Nephron (organoid): ENCODE measurements around the gene LRRC56.

Source experiments
- H3K27ac Mint-ChIP-seq, 3 experiments: 2 replicates each; pipeline ENCODE4 v1.8.0; 2020; ENCODE audit warnings: mixed read lengths in 3 of 3, mild to moderate bottlenecking in 2 of 3, moderate library complexity in 1 of 3
- H3K27me3 Mint-ChIP-seq: 2 replicates; pipeline ENCODE4 v1.8.0; 2021; ENCODE audit warnings: low read depth, mild to moderate bottlenecking, moderate library complexity, mixed read lengths
- H3K36me3 Mint-ChIP-seq: 2 replicates; pipeline ENCODE4 v1.8.0; 2020; ENCODE audit warnings: low read depth, mixed read lengths
- H3K4me1 Mint-ChIP-seq: 2 replicates; pipeline ENCODE4 v1.8.0; 2020; ENCODE audit warnings: mixed read lengths
- H3K4me3 Mint-ChIP-seq, 3 experiments: 2 replicates each; pipeline ENCODE4 v1.8.0; 2020; ENCODE audit warnings: mild to moderate bottlenecking in 3 of 3, mixed read lengths in 3 of 3, moderate library complexity in 2 of 3
- H3K9me3 Mint-ChIP-seq: 2 replicates; pipeline ENCODE4 v1.8.0; 2020; ENCODE audit warnings: mixed read lengths
- CTCF ChIP-seq, 3 experiments: fragments of 200-600 bp; sonication (generic); IDR thresholded peaks; one replicate each; pipeline ENCODE4 v1.5.0; 2021; ENCODE audit warnings: antibody characterized with exemption in 3 of 3; ENCODE audit not compliant: unreplicated experiment in 3 of 3

LRRC56 gene

GRCh38 chr11:574632-575312 lies 37.4 kb downstream of the LRRC56 start:
- Mint-ChIP-seq H3K27me3 (peaks cover 22% of the 10 kb centered on the region), H3K36me3 (no peaks in the 10 kb centered on the region), H3K4me1 (peaks cover 25% of the 10 kb centered on the region), H3K9me3 (no peaks in the 10 kb centered on the region), H3K27ac (peak overlapping the region; percentile 83 to 92 (median 90)), H3K4me3 (peak overlapping the region; percentile 82 to 92 (median 87))
- no peak for TF ChIP-seq CTCF (IDR thresholded peaks at IDR 0.05; ENCODE audit: unreplicated experiment in 3 of 3)

GRCh38 chr11:575313-575995 lies 38.1 kb downstream of the LRRC56 start:
- peak overlapping the region; percentile 83 to 92 (median 90) for H3K27ac Mint-ChIP-seq
- no peaks in the 10 kb centered on the region for H3K9me3 Mint-ChIP-seq
- H3K4me3 Mint-ChIP-seq, result peak overlapping the region; percentile 82 to 92 (median 87)
- TF ChIP-seq CTCF (IDR thresholded peaks at IDR 0.05; ENCODE audit: unreplicated experiment in 3 of 3), result no peak
- H3K36me3 Mint-ChIP-seq, result no peaks in the 10 kb centered on the region
- H3K27me3 Mint-ChIP-seq, result peaks cover 22% of the 10 kb centered on the region
- peaks cover 25% of the 10 kb centered on the region for H3K4me1 Mint-ChIP-seq

- no peak for TF ChIP-seq CTCF (IDR thresholded peaks at IDR 0.05; ENCODE audit: unreplicated experiment in 3 of 3)
- Mint-ChIP-seq H3K4me3 (peak within 1 kb of the TSS; percentile 89 to 94 (median 92)), H3K27me3 (peaks cover 22% of the 10 kb centered on the region), H3K27ac (peak within 1 kb of the TSS; percentile 97 to 99 (median 98)), H3K36me3 (peaks cover 2% of the 10 kb centered on the region), H3K9me3 (no peaks in the 10 kb centered on the region), H3K4me1 (peaks cover 28% of the 10 kb centered on the region)
These were observed 38.9 kb downstream of the LRRC56 start, which contains the start of gene PHRF1 for GRCh38 chr11:575996-576768. TSS of gene PHRF1 (plus strand) at chr11:576470. CDS start at chr11:581513, 5,043 bp downstream.

GRCh38 chr11:576811-577610 lies 39.7 kb downstream of the LRRC56 start:
- TF ChIP-seq CTCF (IDR thresholded peaks at IDR 0.05; ENCODE audit: unreplicated experiment in 3 of 3), result no peak
- Mint-ChIP-seq H3K9me3 (no peaks in the 10 kb centered on the region), H3K27me3 (peaks cover 22% of the 10 kb centered on the region), H3K36me3 (peaks cover 9% of the 10 kb centered on the region), H3K27ac (peak overlapping the region; percentile 74 to 92 (median 88)), H3K4me1 (peaks cover 34% of the 10 kb centered on the region), H3K4me3 (peak overlapping the region; percentile 89 to 93 (median 92))

GRCh38 chr11:577611-577894 lies 40.2 kb downstream of the LRRC56 start:
- H3K36me3 Mint-ChIP-seq, result peaks cover 9% of the 10 kb centered on the region
- H3K27me3 Mint-ChIP-seq, result peaks cover 22% of the 10 kb centered on the region
- H3K4me3 Mint-ChIP-seq, result peak overlapping the region; percentile 89 to 93 (median 92)
- no peaks in the 10 kb centered on the region for H3K9me3 Mint-ChIP-seq
- peak overlapping the region; percentile 74 to 92 (median 88) for H3K27ac Mint-ChIP-seq
- peaks cover 34% of the 10 kb centered on the region for H3K4me1 Mint-ChIP-seq
- TF ChIP-seq CTCF (IDR thresholded peaks at IDR 0.05; ENCODE audit: unreplicated experiment in 3 of 3), result no peak
